Breast epithelium (tissue), 4 donors: Measurements from ENCODE around the gene TGFBR3. TPM values are rescaled to one million over a fixed set of nuclear protein-coding genes. Genes with fewer than 3 reads are reported as not detected.

ENCODE experiments used
- DNase-seq, 2 donors: peaks; one replicate each; pipeline ENCODE4 v3.0.0-alpha.2; 2019; ENCODE audit warnings: low spot score in 2 of 2
- H3K27ac ChIP-seq, 2 donors: fragments of 200-600 bp; sonication (generic) in 1 of 2; one replicate each; pipeline ENCODE4 v1.5.1; 2016 to 2019; ENCODE audit warnings: mild to moderate bottlenecking in 1 of 2
- H3K27me3 ChIP-seq, 2 donors: fragments of 200-600 bp; sonication (generic) in 1 of 2; one replicate each; pipeline versions ENCODE4 v1.5.1 to v1.6.0; 2017 to 2019; ENCODE audit warnings: control low read depth in 1 of 2, mild to moderate bottlenecking in 1 of 2
- H3K36me3 ChIP-seq: fragments of 200-600 bp; one replicate; pipeline ENCODE4 v1.5.1; 2019
- H3K4me1 ChIP-seq, 2 donors: fragments of 200-600 bp; sonication (generic); one replicate each; pipeline ENCODE4 v1.5.1; 2016 to 2019; ENCODE audit warnings: control low read depth in 1 of 2
- H3K4me3 ChIP-seq, 3 donors: fragments of 200-600 bp; sonication (generic); 1 replicate in 2 of 3; 2 replicates in 1 of 3; pipeline ENCODE4 v1.5.1; 2016 to 2019; ENCODE audit warnings: mild to moderate bottlenecking in 3 of 3, moderate library complexity in 2 of 3
- H3K9me3 ChIP-seq, 2 donors: fragments of 200-600 bp; sonication (generic) in 1 of 2; one replicate each; pipeline ENCODE4 v1.5.1; 2016 to 2019; ENCODE audit warnings: control low read depth in 1 of 2
- POLR2A ChIP-seq: fragments of 450-650 bp; IDR thresholded peaks from one replicate; pipeline ENCODE4 v1.6.1; 2016; ENCODE audit warnings: antibody characterized with exemption, mild to moderate bottlenecking, moderate library complexity
- POLR2AphosphoS5 ChIP-seq, 3 donors: sonication (generic); formaldehyde crosslinking; IDR thresholded peaks; one replicate each; pipeline ENCODE4 v1.6.1; 2017; ENCODE audit warnings: antibody characterized with exemption in 3 of 3
- intact Hi-C: fragments of 100-400 bp; cut with DNase I; formaldehyde crosslinking; loops from one replicate; pipeline ENCODE4 v1.15.1; 2023; ENCODE audit warnings: low total_unique reads
- total RNA-seq, 3 donors: library from RNA; depleted of rRNA; stranded (reverse); fragments of >200 nt; gene quantifications; one replicate each; pipeline ENCODE4 v1.1.0, GENCODE V29; 2016
- TF ChIP-seq, protein P1 (sequence below), 3 donors: fragments of 450-650 bp; IDR thresholded peaks; one replicate each; pipeline ENCODE4 v1.5.1; 2016 to 2017; ENCODE audit warnings: antibody characterized with exemption in 3 of 3, mild to moderate bottlenecking in 3 of 3, moderate library complexity in 3 of 3

Gene TGFBR3
- total RNA-seq, 3 donors from 2014 or later: 127 to 287 (median 167) TPM

- Histone ChIP-seq H3K4me3 (no peak overlapping the region), H3K4me1 (peaks cover 3 to 18% of the 10 kb centered on the region in 2 donors), H3K27ac (peak overlapping the region; percentile 77 to 84), H3K9me3 (no peaks in the 10 kb centered on the region), H3K36me3 (no peaks in the 10 kb centered on the region), H3K27me3 (no peaks in the 10 kb centered on the region)
- TF ChIP-seq POLR2A: no peak
- TF ChIP-seq, protein P1, sequence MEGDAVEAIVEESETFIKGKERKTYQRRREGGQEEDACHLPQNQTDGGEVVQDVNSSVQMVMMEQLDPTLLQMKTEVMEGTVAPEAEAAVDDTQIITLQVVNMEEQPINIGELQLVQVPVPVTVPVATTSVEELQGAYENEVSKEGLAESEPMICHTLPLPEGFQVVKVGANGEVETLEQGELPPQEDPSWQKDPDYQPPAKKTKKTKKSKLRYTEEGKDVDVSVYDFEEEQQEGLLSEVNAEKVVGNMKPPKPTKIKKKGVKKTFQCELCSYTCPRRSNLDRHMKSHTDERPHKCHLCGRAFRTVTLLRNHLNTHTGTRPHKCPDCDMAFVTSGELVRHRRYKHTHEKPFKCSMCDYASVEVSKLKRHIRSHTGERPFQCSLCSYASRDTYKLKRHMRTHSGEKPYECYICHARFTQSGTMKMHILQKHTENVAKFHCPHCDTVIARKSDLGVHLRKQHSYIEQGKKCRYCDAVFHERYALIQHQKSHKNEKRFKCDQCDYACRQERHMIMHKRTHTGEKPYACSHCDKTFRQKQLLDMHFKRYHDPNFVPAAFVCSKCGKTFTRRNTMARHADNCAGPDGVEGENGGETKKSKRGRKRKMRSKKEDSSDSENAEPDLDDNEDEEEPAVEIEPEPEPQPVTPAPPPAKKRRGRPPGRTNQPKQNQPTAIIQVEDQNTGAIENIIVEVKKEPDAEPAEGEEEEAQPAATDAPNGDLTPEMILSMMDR (IDR thresholded peaks at IDR 0.05): no peak
- peak in 1 of 3 donors; percentile 40 for TF ChIP-seq POLR2AphosphoS5 (IDR thresholded peaks at IDR 0.05)
- intact Hi-C loops: no loop called here
- peak in 1 of 2 donors; percentile 52 for DNase-seq
Observed at GRCh38 chr1:91732291-91733107, 153.5 kb downstream of the TGFBR3 start.

- Histone ChIP-seq H3K36me3 (no peaks in the 10 kb centered on the region), H3K27ac (peak overlapping the region; percentile 77 to 84), H3K4me3 (no peak overlapping the region), H3K27me3 (no peaks in the 10 kb centered on the region), H3K9me3 (no peaks in the 10 kb centered on the region), H3K4me1 (peaks cover 3 to 17% of the 10 kb centered on the region in 2 donors)
- DNase-seq: peak in 1 of 2 donors; percentile 50
- intact Hi-C loops: no loop called here
- TF ChIP-seq POLR2AphosphoS5 (IDR thresholded peaks at IDR 0.05): peak in 1 of 3 donors; percentile 15
- TF ChIP-seq POLR2A: no peak
Observed at GRCh38 chr1:91731815-91732214, 154.1 kb downstream of the TGFBR3 start.

GRCh38 chr1:91730801-91731732 is 154.9 kb downstream of the TGFBR3 start:
- intact Hi-C loops: no loop called here
- Histone ChIP-seq H3K27me3 (no peaks in the 10 kb centered on the region), H3K4me3 (no peak overlapping the region), H3K36me3 (no peaks in the 10 kb centered on the region), H3K4me1 (peaks cover 3 to 19% of the 10 kb centered on the region in 2 donors), H3K9me3 (no peaks in the 10 kb centered on the region), H3K27ac (peak overlapping the region; percentile 77 to 84)
- no peak for TF ChIP-seq POLR2A
- peak in 1 of 3 donors; percentile 88 for TF ChIP-seq POLR2AphosphoS5 (IDR thresholded peaks at IDR 0.05)
- DNase-seq: peak; percentile 65 to 90

- Histone ChIP-seq H3K4me1 (peaks cover 3 to 27% of the 10 kb centered on the region in 2 donors), H3K36me3 (no peaks in the 10 kb centered on the region), H3K9me3 (no peaks in the 10 kb centered on the region), H3K4me3 (no peak overlapping the region), H3K27me3 (no peaks in the 10 kb centered on the region), H3K27ac (peak overlapping the region; percentile 5 to 84)
- DNase-seq: no peak
- intact Hi-C loops: no loop called here
- TF ChIP-seq POLR2A (no peak), POLR2AphosphoS5 (IDR thresholded peaks at IDR 0.05) (no peak)
- TF ChIP-seq, protein P1 (IDR thresholded peaks at IDR 0.05): no peak
Observed at GRCh38 chr1:91729621-91730358, 156.2 kb downstream of the TGFBR3 start.

GRCh38 chr1:91727763-91728162 is 158.2 kb downstream of the TGFBR3 start:
- Histone ChIP-seq H3K4me3 (no peak overlapping the region), H3K4me1 (peaks cover 3 to 27% of the 10 kb centered on the region in 2 donors), H3K36me3 (no peaks in the 10 kb centered on the region), H3K27ac (peak overlapping the region in 1 of 2 donors; percentile 87), H3K9me3 (no peaks in the 10 kb centered on the region), H3K27me3 (no peaks in the 10 kb centered on the region)
- no peak for DNase-seq
- intact Hi-C loops: no loop called here
- TF ChIP-seq, protein P1 (IDR thresholded peaks at IDR 0.05): no peak
- no peak for TF ChIP-seq POLR2A
- TF ChIP-seq POLR2AphosphoS5 (IDR thresholded peaks at IDR 0.05): no peak
